Osteocyte (in vitro differentiated cells): Measurements from ENCODE around the gene NNT. TPM values are rescaled to one million over a fixed set of nuclear protein-coding genes. Genes with fewer than 3 reads are reported as not detected.

ENCODE experiments used
- DNase-seq: peaks from one replicate; pipeline ENCODE4 v3.0.0; 2021; ENCODE audit warnings: mixed read lengths; ENCODE audit not compliant: unreplicated experiment; ENCODE audit errors: extremely low spot score
- H3K27ac Mint-ChIP-seq: one replicate; pipeline ENCODE4 v1.8.0; 2021; ENCODE audit warnings: mild to moderate bottlenecking, mixed read lengths; ENCODE audit not compliant: unreplicated experiment
- H3K27me3 Mint-ChIP-seq: one replicate; pipeline ENCODE4 v1.8.0; 2021; ENCODE audit warnings: mixed read lengths; ENCODE audit not compliant: unreplicated experiment
- H3K36me3 Mint-ChIP-seq: one replicate; pipeline ENCODE4 v1.8.0; 2021; ENCODE audit warnings: mixed read lengths; ENCODE audit not compliant: unreplicated experiment
- H3K4me1 Mint-ChIP-seq: one replicate; pipeline ENCODE4 v1.8.0; 2021; ENCODE audit warnings: mixed read lengths; ENCODE audit not compliant: unreplicated experiment
- H3K4me3 Mint-ChIP-seq: one replicate; pipeline ENCODE4 v1.8.0; 2021; ENCODE audit warnings: mild to moderate bottlenecking, moderate library complexity, mixed read lengths; ENCODE audit not compliant: unreplicated experiment
- H3K9me3 Mint-ChIP-seq: one replicate; pipeline ENCODE4 v1.8.0; 2021; ENCODE audit warnings: mixed read lengths; ENCODE audit not compliant: unreplicated experiment
- total RNA-seq: library from RNA; stranded (reverse); gene quantifications from 2 replicates; pipeline ENCODE4 v1.2.1, GENCODE V29; 2021
- TF ChIP-seq, protein P1 (sequence below): fragments of 200-600 bp; sonication (generic); IDR thresholded peaks from 2 replicates; pipeline ENCODE4 v1.5.0; 2021; ENCODE audit warnings: antibody characterized with exemption, mild to moderate bottlenecking, moderate library complexity

NNT gene
- total RNA-seq, 1 donor from 2014 or later: 107 TPM

DNA sequence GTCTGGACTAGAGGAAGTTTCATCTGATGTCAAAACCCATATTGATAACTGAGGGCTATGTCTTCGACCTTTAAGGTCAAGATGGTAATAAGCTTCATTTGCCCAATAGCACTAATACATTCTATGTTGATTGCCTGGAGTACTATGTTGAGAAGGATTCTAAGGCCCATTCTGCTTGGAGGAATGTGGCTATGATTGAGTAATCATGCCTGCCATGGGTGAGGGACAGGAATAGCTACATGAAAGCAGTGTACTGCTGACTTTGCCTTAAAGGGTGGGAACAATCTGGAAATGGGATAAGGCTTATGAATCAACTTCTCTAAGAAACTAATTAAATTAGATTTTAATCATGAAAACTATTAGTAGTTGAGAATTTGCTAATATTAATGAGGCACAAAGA, 13.6 kb downstream of the NNT start:
- Mint-ChIP-seq H3K27me3 (no peaks in the 10 kb centered on the region), H3K27ac (no peak overlapping the region), H3K9me3 (no peaks in the 10 kb centered on the region), H3K4me1 (no peaks in the 10 kb centered on the region), H3K4me3 (no peak overlapping the region), H3K36me3 (peaks cover 39% of the 10 kb centered on the region)
- no peak for DNase-seq
- TF ChIP-seq, protein P1, sequence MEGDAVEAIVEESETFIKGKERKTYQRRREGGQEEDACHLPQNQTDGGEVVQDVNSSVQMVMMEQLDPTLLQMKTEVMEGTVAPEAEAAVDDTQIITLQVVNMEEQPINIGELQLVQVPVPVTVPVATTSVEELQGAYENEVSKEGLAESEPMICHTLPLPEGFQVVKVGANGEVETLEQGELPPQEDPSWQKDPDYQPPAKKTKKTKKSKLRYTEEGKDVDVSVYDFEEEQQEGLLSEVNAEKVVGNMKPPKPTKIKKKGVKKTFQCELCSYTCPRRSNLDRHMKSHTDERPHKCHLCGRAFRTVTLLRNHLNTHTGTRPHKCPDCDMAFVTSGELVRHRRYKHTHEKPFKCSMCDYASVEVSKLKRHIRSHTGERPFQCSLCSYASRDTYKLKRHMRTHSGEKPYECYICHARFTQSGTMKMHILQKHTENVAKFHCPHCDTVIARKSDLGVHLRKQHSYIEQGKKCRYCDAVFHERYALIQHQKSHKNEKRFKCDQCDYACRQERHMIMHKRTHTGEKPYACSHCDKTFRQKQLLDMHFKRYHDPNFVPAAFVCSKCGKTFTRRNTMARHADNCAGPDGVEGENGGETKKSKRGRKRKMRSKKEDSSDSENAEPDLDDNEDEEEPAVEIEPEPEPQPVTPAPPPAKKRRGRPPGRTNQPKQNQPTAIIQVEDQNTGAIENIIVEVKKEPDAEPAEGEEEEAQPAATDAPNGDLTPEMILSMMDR: no peak

DNA sequence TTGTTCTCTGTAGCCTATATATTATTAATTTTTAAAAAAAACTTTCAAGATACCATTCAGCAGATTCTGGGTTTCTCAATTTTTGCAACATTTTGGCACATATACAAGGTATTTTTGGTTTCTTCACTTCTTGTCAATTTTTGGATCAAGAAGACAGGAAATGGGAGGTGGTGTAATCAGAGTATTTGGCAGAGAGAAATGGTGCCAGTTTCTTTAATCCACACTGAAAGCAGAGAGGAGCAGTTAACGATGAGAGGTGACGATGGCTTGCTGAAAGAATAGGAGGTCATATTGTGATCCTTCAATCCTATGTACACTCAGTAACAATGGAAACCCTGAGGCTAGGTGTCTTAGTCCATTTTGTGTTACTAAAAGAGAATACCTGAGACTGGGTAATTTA, 16.4 kb downstream of the NNT start:
- Mint-ChIP-seq H3K27me3 (no peaks in the 10 kb centered on the region), H3K27ac (no peak overlapping the region), H3K9me3 (no peaks in the 10 kb centered on the region), H3K36me3 (peaks cover 46% of the 10 kb centered on the region), H3K4me3 (no peak overlapping the region), H3K4me1 (no peaks in the 10 kb centered on the region)
- no peak for DNase-seq
- TF ChIP-seq, protein P1: no peak

DNA sequence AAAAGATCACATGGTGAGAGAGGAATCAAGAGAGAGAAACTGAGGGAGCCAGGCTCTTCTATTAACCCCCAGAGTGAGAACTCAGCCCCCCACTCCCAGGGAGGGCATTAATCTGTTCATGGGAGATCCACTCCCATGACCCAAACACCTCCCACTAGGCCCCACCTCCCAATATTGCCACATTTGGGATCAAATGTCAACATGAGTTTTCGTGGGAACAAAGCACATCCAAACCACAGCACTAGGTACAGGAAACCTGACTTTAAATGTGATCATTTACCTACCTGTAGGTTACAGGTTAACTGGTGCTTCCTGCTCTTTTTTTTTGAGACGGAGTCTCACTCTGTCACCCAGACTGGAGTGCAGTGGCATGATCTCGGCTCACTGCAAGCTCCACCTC, 16.9 kb downstream of the NNT start:
- no peak for DNase-seq
- Mint-ChIP-seq H3K27me3 (no peaks in the 10 kb centered on the region), H3K36me3 (peaks cover 49% of the 10 kb centered on the region), H3K4me3 (no peak overlapping the region), H3K27ac (no peak overlapping the region), H3K9me3 (no peaks in the 10 kb centered on the region), H3K4me1 (no peaks in the 10 kb centered on the region)
- TF ChIP-seq, protein P1: no peak

DNA sequence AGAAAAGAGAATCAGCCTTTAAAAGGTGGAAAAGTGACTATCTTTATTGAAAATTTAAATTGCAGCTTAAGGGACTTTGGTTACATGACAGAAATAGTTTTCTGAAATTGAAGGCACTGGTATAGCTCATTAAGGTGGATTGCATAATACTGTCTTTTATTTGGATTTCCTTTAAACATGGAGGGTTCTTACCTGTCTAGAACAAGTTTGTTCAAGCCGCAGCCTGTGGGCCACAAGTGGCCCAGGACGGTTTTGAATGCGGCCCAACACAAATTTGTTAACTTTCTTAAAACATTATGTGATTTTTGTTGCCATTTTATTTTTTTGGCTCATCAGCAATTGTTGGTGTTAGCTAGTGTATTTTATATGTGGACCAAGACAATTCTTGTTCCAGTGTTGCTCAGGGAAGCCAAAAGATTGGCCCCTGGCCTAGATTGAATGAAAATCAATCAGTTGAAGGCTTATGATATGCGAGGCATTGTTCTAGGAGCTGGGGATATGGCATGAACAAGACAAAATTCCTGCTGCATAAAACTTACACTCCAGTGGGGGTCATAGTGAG, 18.0 kb downstream of the NNT start:
- peaks cover 46% of the 10 kb centered on the region for H3K36me3 Mint-ChIP-seq
- no peak overlapping the region for H3K4me3 Mint-ChIP-seq
- H3K4me1 Mint-ChIP-seq: no peaks in the 10 kb centered on the region
- DNase-seq: no peak
- no peaks in the 10 kb centered on the region for H3K27me3 Mint-ChIP-seq
- no peak overlapping the region for H3K27ac Mint-ChIP-seq
- TF ChIP-seq, protein P1: no peak
- no peaks in the 10 kb centered on the region for H3K9me3 Mint-ChIP-seq

DNA sequence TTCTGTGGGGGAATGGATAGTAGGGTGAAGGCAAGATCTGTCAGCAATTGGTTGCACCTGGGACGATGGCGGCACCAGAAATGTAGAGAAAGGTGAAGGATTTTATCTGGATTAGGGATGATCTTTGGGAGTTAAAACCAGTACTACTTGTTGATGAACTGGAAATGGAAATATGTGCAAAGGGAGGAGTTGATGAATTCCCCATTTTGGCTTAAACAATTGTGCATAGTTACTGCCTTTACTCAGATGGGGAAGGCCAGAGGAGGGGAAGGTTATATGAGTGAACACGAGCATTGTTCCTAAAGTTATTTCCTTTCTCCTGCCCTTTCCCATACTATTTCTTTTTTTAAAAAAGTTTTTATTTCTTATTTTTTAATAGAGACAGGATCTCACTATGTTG, 19.1 kb downstream of the NNT start:
- H3K27ac Mint-ChIP-seq: no peak overlapping the region
- H3K27me3 Mint-ChIP-seq: no peaks in the 10 kb centered on the region
- no peak for DNase-seq
- TF ChIP-seq, protein P1: no peak
- no peak overlapping the region for H3K4me3 Mint-ChIP-seq
- H3K9me3 Mint-ChIP-seq: no peaks in the 10 kb centered on the region
- no peaks in the 10 kb centered on the region for H3K4me1 Mint-ChIP-seq
- H3K36me3 Mint-ChIP-seq: peaks cover 42% of the 10 kb centered on the region
